Tibial nerve (tissue), 4 donors: Measurements from ENCODE around the gene CDKN2A. TPM values are rescaled to one million over a fixed set of nuclear protein-coding genes. Genes with fewer than 3 reads are reported as not detected.

Experiments used
- DNase-seq, 2 donors: peaks; one replicate each; pipeline ENCODE4 v3.0.0-alpha.2; 2019; ENCODE audit warnings: low spot score in 2 of 2
- H3K27ac ChIP-seq, 4 donors: fragments of 200-600 bp; sonication (generic) in 3 of 4; one replicate each; pipeline ENCODE4 v1.5.1; 2017 to 2019; ENCODE audit warnings: mild to moderate bottlenecking in 1 of 4
- H3K27me3 ChIP-seq, 2 donors: fragments of 200-600 bp; sonication (generic) in 1 of 2; one replicate each; pipeline versions ENCODE4 v1.5.1 to v1.6.0; 2017 to 2019
- H3K36me3 ChIP-seq, 3 donors: fragments of 200-600 bp; sonication (generic); one replicate each; pipeline ENCODE4 v1.5.1; 2018 to 2019
- H3K4me1 ChIP-seq, 4 donors: fragments of 200-600 bp; sonication (generic) in 3 of 4; one replicate each; pipeline ENCODE4 v1.5.1; 2017 to 2019
- H3K4me3 ChIP-seq, 4 donors: fragments of 200-600 bp; sonication (generic) in 3 of 4; one replicate each; pipeline ENCODE4 v1.5.1; 2017 to 2019; ENCODE audit warnings: mild to moderate bottlenecking in 1 of 4, moderate library complexity in 1 of 4
- H3K9me3 ChIP-seq, 4 donors: fragments of 200-600 bp; sonication (generic) in 3 of 4; one replicate each; pipeline ENCODE4 v1.5.1; 2017 to 2019
- CTCF ChIP-seq, 5 experiments: fragments of 200-600 bp in 3 of 5; fragments of 450-650 bp in 2 of 5; sonication (generic) in 3 of 5; IDR thresholded peaks; one replicate each; pipeline ENCODE4 v1.5.1; 2016 to 2019; ENCODE audit warnings: antibody characterized with exemption in 5 of 5, mild to moderate bottlenecking in 3 of 5, moderate library complexity in 2 of 5
- EP300 ChIP-seq, 2 donors: sonication (generic); formaldehyde crosslinking; IDR thresholded peaks; one replicate each; pipeline ENCODE4 v1.6.1; 2017; ENCODE audit warnings: antibody characterized with exemption in 2 of 2, mild to moderate bottlenecking in 1 of 2
- POLR2A ChIP-seq, 2 donors: fragments of 450-650 bp; IDR thresholded peaks; one replicate each; pipeline ENCODE4 v1.6.1; 2017; ENCODE audit warnings: antibody characterized with exemption in 2 of 2, mild to moderate bottlenecking in 2 of 2, moderate library complexity in 2 of 2
- WGBS, 2 donors: methylation state at CpG; one replicate each; pipeline ENCODE4 v1.1.5; 2018; 5-methylcytosine and 5-hydroxymethylcytosine counted together
- total RNA-seq, 4 donors: library from RNA; depleted of rRNA; stranded (reverse); fragments of >200 nt; gene quantifications; one replicate each; pipeline ENCODE4 v1.1.0, GENCODE V29; 2016

The CDKN2A gene
- total RNA-seq, 4 donors from 2014 or later, result 1.7 to 11.6 (median 2.4) TPM

DNA sequence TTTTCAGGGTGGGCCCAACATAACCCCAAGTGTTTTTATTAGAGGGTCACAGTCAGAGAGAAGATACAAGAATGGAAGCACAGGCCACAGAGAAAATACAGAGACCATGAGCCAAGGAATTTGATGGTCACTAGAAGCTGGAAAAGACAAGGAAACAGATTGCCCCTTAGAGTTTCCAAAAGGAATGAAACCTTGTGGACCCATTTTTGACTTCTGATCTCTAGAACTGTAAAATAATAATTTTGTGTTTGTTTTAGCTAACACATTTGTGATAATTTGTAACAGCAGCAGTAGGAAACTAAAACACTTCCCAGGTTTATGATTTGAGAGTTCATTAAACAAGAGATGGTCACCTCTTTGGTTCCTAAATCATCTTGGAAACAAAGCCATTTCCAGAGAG is 21.8 kb downstream of the CDKN2A start:
- Histone ChIP-seq H3K36me3 (no peaks in the 10 kb centered on the region), H3K4me3 (no peak overlapping the region), H3K9me3 (peaks cover 0 to 3% (median 0%) of the 10 kb centered on the region in 4 donors), H3K27ac (no peak overlapping the region), H3K4me1 (peaks cover 0 to 44% (median 14%) of the 10 kb centered on the region in 4 donors), H3K27me3 (peaks cover 15 to 100% of the 10 kb centered on the region in 2 donors)
- TF ChIP-seq CTCF (IDR thresholded peaks at IDR 0.05) (no peak), EP300 (IDR thresholded peaks at IDR 0.05) (no peak), POLR2A (IDR thresholded peaks at IDR 0.05) (no peak)
- DNase-seq, result no peak

GRCh38 chr9:21970800-21971640 is 23.2 kb downstream of the CDKN2A start:
- WGBS, 2 donors, result 10% methylated on average over 25 to 45 of the region's 45 CpGs
- peaks cover 15 to 100% of the 10 kb centered on the region in 2 donors for H3K27me3 ChIP-seq
- H3K36me3 ChIP-seq, result no peaks in the 10 kb centered on the region
- peaks cover 0 to 3% (median 0%) of the 10 kb centered on the region in 4 donors for H3K9me3 ChIP-seq
- DNase-seq, result no peak
- TF ChIP-seq CTCF (IDR thresholded peaks at IDR 0.05) (no peak), EP300 (IDR thresholded peaks at IDR 0.05) (no peak), POLR2A (IDR thresholded peaks at IDR 0.05) (no peak)
- H3K27ac ChIP-seq, result no peak overlapping the region
- peaks cover 0 to 46% (median 14%) of the 10 kb centered on the region in 4 donors for H3K4me1 ChIP-seq
- no peak overlapping the region for H3K4me3 ChIP-seq

GRCh38 chr9:21969951-21970799 is 24.0 kb downstream of the CDKN2A start:
- DNase-seq, result no peak
- Histone ChIP-seq H3K9me3 (peaks cover 0 to 3% (median 0%) of the 10 kb centered on the region in 4 donors), H3K27me3 (peaks cover 15 to 100% of the 10 kb centered on the region in 2 donors), H3K4me3 (no peak overlapping the region), H3K36me3 (no peaks in the 10 kb centered on the region), H3K27ac (no peak overlapping the region), H3K4me1 (peaks cover 0 to 48% (median 18%) of the 10 kb centered on the region in 4 donors)
- TF ChIP-seq POLR2A (IDR thresholded peaks at IDR 0.05) (no peak), CTCF (IDR thresholded peaks at IDR 0.05) (no peak), EP300 (IDR thresholded peaks at IDR 0.05) (no peak)
- 23 to 28% methylated on average over 24 of the region's 24 CpGs for WGBS, 2 donors

- Histone ChIP-seq H3K4me3 (no peak overlapping the region), H3K36me3 (no peaks in the 10 kb centered on the region), H3K27me3 (peaks cover 15 to 100% of the 10 kb centered on the region in 2 donors), H3K4me1 (peaks cover 0 to 44% (median 14%) of the 10 kb centered on the region in 4 donors), H3K27ac (no peak overlapping the region), H3K9me3 (peaks cover 0 to 6% (median 0%) of the 10 kb centered on the region in 4 donors)
- DNase-seq, result no peak
- 11% methylated on average over 28 of the region's 28 CpGs for WGBS, 2 donors
- no peak for TF ChIP-seq EP300 (IDR thresholded peaks at IDR 0.05)
- no peak for TF ChIP-seq POLR2A (IDR thresholded peaks at IDR 0.05)
- no peak for TF ChIP-seq CTCF (IDR thresholded peaks at IDR 0.05)
Measured at GRCh38 chr9:21969011-21969940, 24.9 kb downstream of the CDKN2A start.
